ENCODE results near the gene EZR.

The EZR gene

GRCh38 chr6:158764183-158764849 is 54.9 kb downstream of the EZR start:
- H3K79me2 ChIP-seq (ENCODE audit: insufficient read depth, low read length) = no peaks in the 10 kb centered on the region
- ATAC-seq (ENCODE audit: insufficient read depth, low read depth) (peak; percentile 8; the same call in 1 of the 3 replicates), DNase-seq (no peak)
- no peak overlapping the region for H3K9ac ChIP-seq (ENCODE audit: low read depth, low read length)
- H3K9me3 ChIP-seq (ENCODE audit: insufficient read depth, low read length, severe bottlenecking) = no peaks in the 10 kb centered on the region
- no peaks in the 10 kb centered on the region for H3K4me1 ChIP-seq (ENCODE audit: insufficient read depth, low read length)
- H3K4me3 ChIP-seq (ENCODE audit: low read depth in 1 of 2, low read length in 2 of 2) = no peak overlapping the region
- no peak overlapping the region for H2AFZ ChIP-seq (ENCODE audit: low read depth, low read length)
- H4K20me1 ChIP-seq (ENCODE audit: insufficient read depth, low read length) = peaks cover 20% of the 10 kb centered on the region; the same call in 1 of the 2 replicates
- no peak overlapping the region for H3K4me2 ChIP-seq (ENCODE audit: insufficient read depth, low read length)
- TF ChIP-seq CTCF (IDR thresholded peaks at IDR 0.05; ENCODE audit: borderline replicate concordance, extremely low read depth, low read length, poor library complexity, severe bottlenecking) (no peak), EZH2 (IDR thresholded peaks at IDR 0.05; ENCODE audit: borderline replicate concordance, low read depth, low read length, severe bottlenecking) (no peak)
- no peaks in the 10 kb centered on the region for H3K27me3 ChIP-seq (ENCODE audit: insufficient read depth, low read length, poor library complexity)
- H3K27ac ChIP-seq (ENCODE audit: low read length) = no peak overlapping the region
- peaks cover 41% of the 10 kb centered on the region for H3K36me3 ChIP-seq (ENCODE audit: insufficient read depth, low read length)

GRCh38 chr6:158763434-158764182 is 55.6 kb downstream of the EZR start:
- Histone ChIP-seq H4K20me1 (ENCODE audit: insufficient read depth, low read length) (peaks cover 20% of the 10 kb centered on the region; the same call in 1 of the 2 replicates), H3K27ac (ENCODE audit: low read length) (no peak overlapping the region), H3K36me3 (ENCODE audit: insufficient read depth, low read length) (peaks cover 34% of the 10 kb centered on the region), H3K9ac (ENCODE audit: low read depth, low read length) (no peak overlapping the region), H3K4me3 (ENCODE audit: low read depth in 1 of 2, low read length in 2 of 2) (no peak overlapping the region), H3K27me3 (ENCODE audit: insufficient read depth, low read length, poor library complexity) (no peaks in the 10 kb centered on the region), H3K4me2 (ENCODE audit: insufficient read depth, low read length) (no peak overlapping the region), H2AFZ (ENCODE audit: low read depth, low read length) (no peak overlapping the region), H3K4me1 (ENCODE audit: insufficient read depth, low read length) (no peaks in the 10 kb centered on the region), H3K9me3 (ENCODE audit: insufficient read depth, low read length, severe bottlenecking) (no peaks in the 10 kb centered on the region), H3K79me2 (ENCODE audit: insufficient read depth, low read length) (no peaks in the 10 kb centered on the region)
- ATAC-seq (ENCODE audit: insufficient read depth, low read depth) (0 out of 3 replicates have a peak, but pooled peaks have one; percentile 11), DNase-seq (no peak)
- TF ChIP-seq EZH2 (IDR thresholded peaks at IDR 0.05; ENCODE audit: borderline replicate concordance, low read depth, low read length, severe bottlenecking) (no peak), CTCF (IDR thresholded peaks at IDR 0.05; ENCODE audit: borderline replicate concordance, extremely low read depth, low read length, poor library complexity, severe bottlenecking) (no peak)

GRCh38 chr6:158762787-158763433 is 56.3 kb downstream of the EZR start:
- H3K4me2 ChIP-seq (ENCODE audit: insufficient read depth, low read length) = no peak overlapping the region
- H3K4me1 ChIP-seq (ENCODE audit: insufficient read depth, low read length) = no peaks in the 10 kb centered on the region
- peaks cover 17% of the 10 kb centered on the region; the same call in 1 of the 2 replicates for H4K20me1 ChIP-seq (ENCODE audit: insufficient read depth, low read length)
- TF ChIP-seq CTCF (IDR thresholded peaks at IDR 0.05; ENCODE audit: borderline replicate concordance, extremely low read depth, low read length, poor library complexity, severe bottlenecking) (no peak), EZH2 (IDR thresholded peaks at IDR 0.05; ENCODE audit: borderline replicate concordance, low read depth, low read length, severe bottlenecking) (no peak)
- no peaks in the 10 kb centered on the region for H3K27me3 ChIP-seq (ENCODE audit: insufficient read depth, low read length, poor library complexity)
- no peak overlapping the region for H2AFZ ChIP-seq (ENCODE audit: low read depth, low read length)
- H3K4me3 ChIP-seq (ENCODE audit: low read depth in 1 of 2, low read length in 2 of 2) = no peak overlapping the region
- peaks cover 27% of the 10 kb centered on the region for H3K36me3 ChIP-seq (ENCODE audit: insufficient read depth, low read length)
- H3K79me2 ChIP-seq (ENCODE audit: insufficient read depth, low read length) = no peaks in the 10 kb centered on the region
- DNase-seq (no peak), ATAC-seq (ENCODE audit: insufficient read depth, low read depth) (0 out of 3 replicates have a peak, but pooled peaks have one; percentile 4)
- no peak overlapping the region for H3K9ac ChIP-seq (ENCODE audit: low read depth, low read length)
- no peak overlapping the region for H3K27ac ChIP-seq (ENCODE audit: low read length)
- no peaks in the 10 kb centered on the region for H3K9me3 ChIP-seq (ENCODE audit: insufficient read depth, low read length, severe bottlenecking)
